ENCODE data around the gene SPIRE1.

Gene SPIRE1

DNA sequence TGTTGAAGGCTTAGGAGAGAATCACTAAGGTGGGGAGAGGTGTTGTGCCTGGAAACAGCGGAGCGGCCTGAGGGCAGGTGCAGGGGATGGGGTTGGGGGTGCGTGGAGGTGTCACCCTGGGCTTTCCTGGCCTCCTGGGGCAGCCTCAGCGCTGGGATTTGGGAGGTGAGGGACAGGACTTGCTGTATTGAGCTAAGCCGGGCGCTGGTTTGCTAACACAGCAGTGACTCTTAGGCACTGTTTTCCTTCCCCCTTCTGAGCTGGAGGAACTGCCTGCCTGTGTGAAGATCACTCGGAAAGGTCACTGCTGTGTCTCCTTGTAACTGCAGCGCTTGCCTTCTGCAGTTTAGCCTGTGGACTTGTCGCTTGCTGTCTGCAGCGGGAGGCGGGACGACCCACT, 229.0 kb downstream of the SPIRE1 start:
- H3F3A ChIP-seq (ENCODE audit: low read depth), result no peaks in the 10 kb centered on the region
- H3K4me3 ChIP-seq (ENCODE audit: low read length, poor library complexity, severe bottlenecking), result no peak overlapping the region
- no peak overlapping the region for H2AFZ ChIP-seq (ENCODE audit: low read length)
- no peaks in the 10 kb centered on the region for H3K4me1 ChIP-seq (ENCODE audit: insufficient read depth, low read length, poor library complexity, severe bottlenecking)
- TF ChIP-seq EZH2phosphoT487 (IDR thresholded peaks at IDR 0.05; ENCODE audit: borderline replicate concordance), result no peak
- TF ChIP-seq, protein P1, sequence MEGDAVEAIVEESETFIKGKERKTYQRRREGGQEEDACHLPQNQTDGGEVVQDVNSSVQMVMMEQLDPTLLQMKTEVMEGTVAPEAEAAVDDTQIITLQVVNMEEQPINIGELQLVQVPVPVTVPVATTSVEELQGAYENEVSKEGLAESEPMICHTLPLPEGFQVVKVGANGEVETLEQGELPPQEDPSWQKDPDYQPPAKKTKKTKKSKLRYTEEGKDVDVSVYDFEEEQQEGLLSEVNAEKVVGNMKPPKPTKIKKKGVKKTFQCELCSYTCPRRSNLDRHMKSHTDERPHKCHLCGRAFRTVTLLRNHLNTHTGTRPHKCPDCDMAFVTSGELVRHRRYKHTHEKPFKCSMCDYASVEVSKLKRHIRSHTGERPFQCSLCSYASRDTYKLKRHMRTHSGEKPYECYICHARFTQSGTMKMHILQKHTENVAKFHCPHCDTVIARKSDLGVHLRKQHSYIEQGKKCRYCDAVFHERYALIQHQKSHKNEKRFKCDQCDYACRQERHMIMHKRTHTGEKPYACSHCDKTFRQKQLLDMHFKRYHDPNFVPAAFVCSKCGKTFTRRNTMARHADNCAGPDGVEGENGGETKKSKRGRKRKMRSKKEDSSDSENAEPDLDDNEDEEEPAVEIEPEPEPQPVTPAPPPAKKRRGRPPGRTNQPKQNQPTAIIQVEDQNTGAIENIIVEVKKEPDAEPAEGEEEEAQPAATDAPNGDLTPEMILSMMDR (conservative IDR thresholded peaks at IDR 0.05; ENCODE audit: low read length), result no peak
- no peaks in the 10 kb centered on the region for H3K36me3 ChIP-seq (ENCODE audit: insufficient read depth, low read length)
- no peaks in the 10 kb centered on the region for H3K27me3 ChIP-seq (ENCODE audit: insufficient read depth, low read length, poor library complexity, severe bottlenecking)
- H3K79me2 ChIP-seq (ENCODE audit: insufficient read depth, low read length), result no peaks in the 10 kb centered on the region
- no peaks in the 10 kb centered on the region for H4K20me1 ChIP-seq (ENCODE audit: insufficient read depth, low read length, poor library complexity, severe bottlenecking)
- no peaks in the 10 kb centered on the region for H3K9me2 ChIP-seq (replicated peaks; ENCODE audit: low read depth, low read length)
- H3K9ac ChIP-seq (ENCODE audit: low read depth, low read length, poor library complexity, severe bottlenecking), result no peak overlapping the region
- H3K9me3 ChIP-seq (ENCODE audit: insufficient read depth, low read depth, low read length), result no peaks in the 10 kb centered on the region
- H3K4me2 ChIP-seq (ENCODE audit: low read depth, low read length, poor library complexity, severe bottlenecking), result no peak overlapping the region

DNA sequence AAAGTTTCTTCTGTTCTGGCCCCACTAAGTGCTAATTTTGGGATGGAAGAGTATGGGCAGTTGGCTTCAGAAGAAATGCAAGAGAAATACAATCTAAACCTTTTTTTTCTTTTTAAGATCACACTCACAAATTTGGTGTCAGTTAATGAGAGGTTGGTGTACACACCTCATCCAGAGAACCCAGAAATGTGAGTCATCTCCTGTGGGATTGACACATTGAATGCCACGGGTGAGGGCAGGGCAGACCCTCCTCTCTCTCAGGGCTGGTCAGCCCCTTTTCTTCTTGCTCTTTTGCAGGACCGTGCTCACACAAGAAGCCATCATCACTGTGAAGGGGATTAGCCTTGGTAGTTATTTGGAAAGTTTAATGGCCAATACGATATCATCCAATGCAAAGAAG, 231.0 kb downstream of the SPIRE1 start:
- Histone ChIP-seq H4K20me1 (ENCODE audit: insufficient read depth, low read length, poor library complexity, severe bottlenecking) (no peaks in the 10 kb centered on the region), H3K36me3 (ENCODE audit: insufficient read depth, low read length) (no peaks in the 10 kb centered on the region), H3K4me3 (ENCODE audit: low read length, poor library complexity, severe bottlenecking) (no peak overlapping the region), H3K79me2 (ENCODE audit: insufficient read depth, low read length) (no peaks in the 10 kb centered on the region), H3K4me2 (ENCODE audit: low read depth, low read length, poor library complexity, severe bottlenecking) (no peak overlapping the region), H2AFZ (ENCODE audit: low read length) (no peak overlapping the region), H3K4me1 (ENCODE audit: insufficient read depth, low read length, poor library complexity, severe bottlenecking) (no peaks in the 10 kb centered on the region), H3F3A (ENCODE audit: low read depth) (no peaks in the 10 kb centered on the region), H3K9me2 (replicated peaks; ENCODE audit: low read depth, low read length) (no peaks in the 10 kb centered on the region), H3K9ac (ENCODE audit: low read depth, low read length, poor library complexity, severe bottlenecking) (no peak overlapping the region), H3K9me3 (ENCODE audit: insufficient read depth, low read depth, low read length) (no peaks in the 10 kb centered on the region), H3K27me3 (ENCODE audit: insufficient read depth, low read length, poor library complexity, severe bottlenecking) (no peaks in the 10 kb centered on the region)
- TF ChIP-seq, protein P1 (conservative IDR thresholded peaks at IDR 0.05; ENCODE audit: low read length), result no peak
- no peak for TF ChIP-seq EZH2phosphoT487 (IDR thresholded peaks at IDR 0.05; ENCODE audit: borderline replicate concordance)

DNA sequence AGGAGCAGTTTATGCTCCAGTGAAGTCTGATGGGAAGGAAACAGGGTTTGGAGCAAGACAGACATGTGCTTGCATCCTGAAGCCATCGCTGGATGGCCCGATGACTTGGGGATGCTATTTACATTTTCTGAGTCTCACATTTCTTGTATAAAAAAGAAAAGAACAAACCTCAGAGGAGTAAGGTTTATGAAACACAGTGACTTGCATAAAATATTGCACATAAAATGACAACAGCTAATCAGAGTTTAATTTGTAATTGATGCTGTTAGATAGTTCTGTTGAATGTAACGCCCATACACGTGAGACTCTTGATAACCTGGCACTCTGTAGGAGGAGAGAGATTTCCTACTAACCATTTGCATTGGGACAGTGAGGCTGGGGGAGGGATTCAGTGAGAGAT, 233.7 kb downstream of the SPIRE1 start:
- H3K79me2 ChIP-seq (ENCODE audit: insufficient read depth, low read length), result no peaks in the 10 kb centered on the region
- H3K4me3 ChIP-seq (ENCODE audit: low read length, poor library complexity, severe bottlenecking), result no peak overlapping the region
- no peaks in the 10 kb centered on the region for H3K9me2 ChIP-seq (replicated peaks; ENCODE audit: low read depth, low read length)
- H3K4me2 ChIP-seq (ENCODE audit: low read depth, low read length, poor library complexity, severe bottlenecking), result no peak overlapping the region
- H3K9me3 ChIP-seq (ENCODE audit: insufficient read depth, low read depth, low read length), result no peaks in the 10 kb centered on the region
- H3K4me1 ChIP-seq (ENCODE audit: insufficient read depth, low read length, poor library complexity, severe bottlenecking), result no peaks in the 10 kb centered on the region
- no peaks in the 10 kb centered on the region for H3K36me3 ChIP-seq (ENCODE audit: insufficient read depth, low read length)
- H4K20me1 ChIP-seq (ENCODE audit: insufficient read depth, low read length, poor library complexity, severe bottlenecking), result no peaks in the 10 kb centered on the region
- H3F3A ChIP-seq (ENCODE audit: low read depth), result no peaks in the 10 kb centered on the region
- TF ChIP-seq EZH2phosphoT487 (IDR thresholded peaks at IDR 0.05; ENCODE audit: borderline replicate concordance), result no peak
- TF ChIP-seq, protein P1 (conservative IDR thresholded peaks at IDR 0.05; ENCODE audit: low read length), result no peak
- no peak overlapping the region for H3K9ac ChIP-seq (ENCODE audit: low read depth, low read length, poor library complexity, severe bottlenecking)
- H3K27me3 ChIP-seq (ENCODE audit: insufficient read depth, low read length, poor library complexity, severe bottlenecking), result no peaks in the 10 kb centered on the region
- H2AFZ ChIP-seq (ENCODE audit: low read length), result no peak overlapping the region

Data from Loucy (cell line).